MM.1S (cell line): Measurements from ENCODE around the gene SNRPB2.

Experiments used
- DNase-seq: peaks from one replicate; pipeline ENCODE4 v3.0.0-alpha.2; 2015
- H2AFZ ChIP-seq: fragments of 300-600 bp; sonication (generic); 2 replicates; pipeline ENCODE4 v1.6.0; 2016; ENCODE audit warnings: antibody characterized with exemption, low read length
- H3F3A ChIP-seq: fragments of 300-600 bp; sonication (generic); 2 replicates; pipeline ENCODE4 v1.6.1; 2016; ENCODE audit warnings: mild to moderate bottlenecking, antibody characterized with exemption, low read length, moderate library complexity, mixed read lengths; ENCODE audit not compliant: insufficient read depth
- H3K27ac ChIP-seq: fragments of 300-600 bp; sonication (generic); 2 replicates; pipeline ENCODE4 v1.5.1; 2016; ENCODE audit warnings: mild to moderate bottlenecking, low read length
- H3K27me3 ChIP-seq: fragments of 300-600 bp; sonication (generic); replicated peaks from 2 replicates; pipeline ENCODE4 v1.6.0; 2016; ENCODE audit warnings: low read length; ENCODE audit not compliant: insufficient read depth
- H3K36me3 ChIP-seq: fragments of 300-600 bp; sonication (generic); replicated peaks from 2 replicates; pipeline ENCODE4 v1.6.1; 2016; ENCODE audit warnings: mild to moderate bottlenecking, low read length, mixed read lengths; ENCODE audit not compliant: insufficient read depth
- H3K4me1 ChIP-seq: fragments of 300-600 bp; sonication (generic); 2 replicates; pipeline ENCODE4 v1.6.1; 2016; ENCODE audit warnings: low read length, mixed read lengths
- H3K4me2 ChIP-seq: fragments of 300-600 bp; sonication (generic); 2 replicates; pipeline ENCODE4 v1.6.0; 2016; ENCODE audit warnings: low read depth, low read length
- H3K4me3 ChIP-seq: fragments of 300-600 bp; sonication (generic); 2 replicates; pipeline ENCODE4 v1.5.1; 2016; ENCODE audit warnings: low read length, mixed read lengths
- H3K79me2 ChIP-seq: fragments of 300-600 bp; sonication (generic); 2 replicates; pipeline ENCODE4 v1.6.1; 2016; ENCODE audit warnings: mixed run types, low read length, mixed read lengths
- H3K9ac ChIP-seq: fragments of 300-600 bp; sonication (generic); 2 replicates; pipeline ENCODE4 v1.6.1; 2016; ENCODE audit warnings: low read length, mixed read lengths
- H3K9me2 ChIP-seq: fragments of 300-600 bp; sonication (generic); replicated peaks from 2 replicates; pipeline ENCODE4 v1.6.1; 2016; ENCODE audit warnings: mild to moderate bottlenecking, low read length, mixed read lengths; ENCODE audit not compliant: insufficient read depth
- H3K9me3 ChIP-seq: fragments of 300-600 bp; sonication (generic); replicated peaks from 2 replicates; pipeline ENCODE4 v1.6.1; 2016; ENCODE audit warnings: mild to moderate bottlenecking, low read length, mixed read lengths; ENCODE audit not compliant: insufficient read depth
- H4K20me1 ChIP-seq: fragments of 300-600 bp; sonication (generic); 2 replicates; pipeline ENCODE4 v1.6.1; 2016; ENCODE audit warnings: mild to moderate bottlenecking, low read length, moderate library complexity, mixed read lengths; ENCODE audit not compliant: insufficient read depth
- EZH2 ChIP-seq: fragments of 300-600 bp; sonication (generic); optimal IDR thresholded peaks from 2 replicates; pipeline ENCODE3; 2017; ENCODE audit warnings: low read depth, mild to moderate bottlenecking, antibody characterized with exemption, low read length, mixed read lengths
- EZH2phosphoT487 ChIP-seq: fragments of 300-600 bp; sonication (generic); IDR thresholded peaks from 2 replicates; pipeline ENCODE4 v1.6.1; 2018; ENCODE audit warnings: antibody characterized with exemption, low read length
- TF ChIP-seq, protein P1 (sequence below): fragments of 300-600 bp; sonication (generic); IDR thresholded peaks from 2 replicates; pipeline ENCODE4 v1.5.1; 2016; ENCODE audit warnings: antibody characterized with exemption, low read length, mixed read lengths

Gene SNRPB2

DNA sequence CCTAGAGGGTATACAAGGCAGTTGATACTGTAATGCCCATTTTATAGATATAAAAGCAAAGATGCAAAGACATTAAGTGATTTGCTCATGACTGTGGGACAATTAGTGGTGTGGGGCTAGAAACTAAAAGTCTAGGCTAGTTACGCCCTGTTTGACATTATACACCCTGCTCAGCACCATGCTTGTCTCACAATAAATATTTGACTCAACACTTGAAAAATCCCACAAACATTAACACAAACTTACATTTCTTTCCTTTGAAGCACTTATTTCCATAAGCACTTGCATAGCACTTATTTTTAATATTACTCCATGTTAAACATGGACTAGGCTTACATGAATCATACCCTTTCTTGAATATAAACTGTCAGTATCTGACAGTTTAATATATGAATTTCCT lies 36.5 kb upstream of the SNRPB2 start:
- H3K36me3 ChIP-seq: no peaks in the 10 kb centered on the region
- no peak overlapping the region for H3K27ac ChIP-seq
- H3K9me3 ChIP-seq: no peaks in the 10 kb centered on the region
- H3K4me2 ChIP-seq: no peak overlapping the region
- no peaks in the 10 kb centered on the region for H3K9me2 ChIP-seq
- no peaks in the 10 kb centered on the region for H3K79me2 ChIP-seq
- H3F3A ChIP-seq: no peaks in the 10 kb centered on the region
- TF ChIP-seq EZH2phosphoT487 (no peak), EZH2 (no peak)
- TF ChIP-seq, protein P1, sequence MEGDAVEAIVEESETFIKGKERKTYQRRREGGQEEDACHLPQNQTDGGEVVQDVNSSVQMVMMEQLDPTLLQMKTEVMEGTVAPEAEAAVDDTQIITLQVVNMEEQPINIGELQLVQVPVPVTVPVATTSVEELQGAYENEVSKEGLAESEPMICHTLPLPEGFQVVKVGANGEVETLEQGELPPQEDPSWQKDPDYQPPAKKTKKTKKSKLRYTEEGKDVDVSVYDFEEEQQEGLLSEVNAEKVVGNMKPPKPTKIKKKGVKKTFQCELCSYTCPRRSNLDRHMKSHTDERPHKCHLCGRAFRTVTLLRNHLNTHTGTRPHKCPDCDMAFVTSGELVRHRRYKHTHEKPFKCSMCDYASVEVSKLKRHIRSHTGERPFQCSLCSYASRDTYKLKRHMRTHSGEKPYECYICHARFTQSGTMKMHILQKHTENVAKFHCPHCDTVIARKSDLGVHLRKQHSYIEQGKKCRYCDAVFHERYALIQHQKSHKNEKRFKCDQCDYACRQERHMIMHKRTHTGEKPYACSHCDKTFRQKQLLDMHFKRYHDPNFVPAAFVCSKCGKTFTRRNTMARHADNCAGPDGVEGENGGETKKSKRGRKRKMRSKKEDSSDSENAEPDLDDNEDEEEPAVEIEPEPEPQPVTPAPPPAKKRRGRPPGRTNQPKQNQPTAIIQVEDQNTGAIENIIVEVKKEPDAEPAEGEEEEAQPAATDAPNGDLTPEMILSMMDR: no peak
- DNase-seq: no peak
- no peak overlapping the region for H3K4me3 ChIP-seq
- no peak overlapping the region for H2AFZ ChIP-seq
- no peaks in the 10 kb centered on the region for H4K20me1 ChIP-seq
- H3K4me1 ChIP-seq: no peaks in the 10 kb centered on the region
- H3K9ac ChIP-seq: no peak overlapping the region
- H3K27me3 ChIP-seq: no peaks in the 10 kb centered on the region

DNA sequence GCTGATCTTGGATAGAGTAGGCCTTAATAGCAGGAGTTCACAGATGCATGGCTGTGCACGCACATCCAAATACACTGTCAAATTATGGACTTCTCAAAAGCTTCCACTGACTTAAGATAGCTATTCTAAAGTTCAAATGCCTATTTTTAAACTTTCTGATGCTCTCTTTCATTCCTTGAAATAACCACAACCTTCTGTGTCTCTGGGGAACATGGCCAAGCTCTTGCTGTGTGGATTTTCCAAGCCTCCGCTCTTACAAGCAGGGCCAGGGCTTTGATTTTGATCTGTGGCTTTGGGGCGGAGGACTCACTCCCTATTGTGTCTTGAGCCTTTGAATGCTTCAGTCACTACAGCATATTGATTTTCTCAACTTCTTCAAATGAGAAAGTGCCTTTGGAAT lies 35.7 kb upstream of the SNRPB2 start:
- Histone ChIP-seq H3K27me3 (no peaks in the 10 kb centered on the region), H3K4me3 (no peak overlapping the region), H3K79me2 (no peaks in the 10 kb centered on the region), H3K9ac (no peak overlapping the region), H3K9me2 (no peaks in the 10 kb centered on the region), H2AFZ (no peak overlapping the region), H3K9me3 (no peaks in the 10 kb centered on the region), H3K27ac (no peak overlapping the region), H3K36me3 (no peaks in the 10 kb centered on the region), H3K4me1 (no peaks in the 10 kb centered on the region), H3F3A (no peaks in the 10 kb centered on the region), H3K4me2 (no peak overlapping the region), H4K20me1 (no peaks in the 10 kb centered on the region)
- TF ChIP-seq EZH2: no peak
- TF ChIP-seq, protein P1: no peak
- TF ChIP-seq EZH2phosphoT487: no peak
- DNase-seq: no peak

DNA sequence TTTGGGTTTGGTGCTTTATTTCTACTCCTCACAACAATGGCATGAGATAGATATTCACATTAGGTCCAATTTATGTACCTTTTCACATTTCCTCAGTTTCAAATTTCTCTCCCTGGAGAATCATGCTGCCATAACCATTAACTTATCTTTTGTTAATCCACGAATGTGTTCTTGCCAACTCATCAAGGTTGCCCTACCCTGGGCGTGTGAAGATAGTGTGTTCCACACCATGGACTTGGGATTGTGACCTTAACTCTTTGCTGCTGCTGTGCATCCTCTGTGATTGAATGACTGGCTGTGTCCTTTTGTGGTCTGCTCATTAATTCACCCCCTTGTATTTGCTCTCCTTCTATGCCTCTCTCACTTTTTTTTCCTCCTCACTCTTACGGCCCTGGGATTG lies 34.2 kb upstream of the SNRPB2 start:
- Histone ChIP-seq H3K4me2 (no peak overlapping the region), H3K9me3 (no peaks in the 10 kb centered on the region), H3K9me2 (no peaks in the 10 kb centered on the region), H3K4me1 (no peaks in the 10 kb centered on the region), H3F3A (no peaks in the 10 kb centered on the region), H3K9ac (no peak overlapping the region), H3K27me3 (no peaks in the 10 kb centered on the region), H4K20me1 (no peaks in the 10 kb centered on the region), H3K4me3 (no peak overlapping the region), H3K36me3 (no peaks in the 10 kb centered on the region), H3K79me2 (no peaks in the 10 kb centered on the region), H3K27ac (no peak overlapping the region), H2AFZ (no peak overlapping the region)
- DNase-seq: no peak
- no peak for TF ChIP-seq EZH2phosphoT487
- TF ChIP-seq EZH2: no peak
- TF ChIP-seq, protein P1: no peak

DNA sequence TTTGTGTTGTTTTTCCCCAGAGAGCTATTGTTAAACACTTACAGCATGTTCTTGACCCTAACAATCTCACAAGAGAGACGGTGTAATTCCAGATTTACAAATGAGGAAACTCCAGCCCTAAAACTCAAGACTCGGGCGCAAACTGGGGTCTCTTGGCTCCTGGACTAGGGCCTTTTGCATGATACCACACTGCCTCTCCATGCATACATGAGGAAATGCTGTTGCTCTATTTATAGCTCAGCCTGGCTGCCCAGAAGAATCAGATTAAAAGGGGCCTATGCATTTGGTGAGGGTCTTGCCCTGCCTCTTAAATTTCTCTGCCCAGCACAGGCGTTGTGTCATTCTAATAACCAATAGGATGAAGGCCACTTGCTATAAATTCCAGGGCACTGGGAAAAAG lies 30.5 kb upstream of the SNRPB2 start:
- Histone ChIP-seq H3F3A (no peaks in the 10 kb centered on the region), H3K36me3 (no peaks in the 10 kb centered on the region), H4K20me1 (no peaks in the 10 kb centered on the region), H3K4me1 (no peaks in the 10 kb centered on the region), H3K9ac (no peak overlapping the region), H3K9me2 (no peaks in the 10 kb centered on the region), H3K4me3 (no peak overlapping the region), H3K4me2 (no peak overlapping the region), H2AFZ (no peak overlapping the region), H3K27ac (no peak overlapping the region), H3K27me3 (no peaks in the 10 kb centered on the region), H3K79me2 (no peaks in the 10 kb centered on the region), H3K9me3 (no peaks in the 10 kb centered on the region)
- TF ChIP-seq EZH2phosphoT487 (no peak), EZH2 (no peak)
- TF ChIP-seq, protein P1: no peak
- no peak for DNase-seq
